ELR (cell line): ENCODE measurements around the gene PRCP.
"Not testable (repeated sequence)": the region's sequence is repeated elsewhere in the genome, so short reads cannot be mapped to it uniquely, and the experiment has no call there.

Experiments
- DNase-seq: peaks from one replicate; pipeline ENCODE4 v3.0.0-alpha.2; 2015; ENCODE audit warnings: low read depth

Gene PRCP

GRCh38 chr11:82871646-82872045 is 28.6 kb downstream of the PRCP start:
- DNase-seq, result no peak

- DNase-seq, result no peak
Observed at GRCh38 chr11:82869657-82870056, 30.6 kb downstream of the PRCP start.

- DNase-seq, result peak; percentile 89
Observed at GRCh38 chr11:82867495-82868082, 32.6 kb downstream of the PRCP start.

- DNase-seq, result peak; percentile 65
Observed at GRCh38 chr11:82865841-82866240, 34.4 kb downstream of the PRCP start.

- DNase-seq, result peak; percentile 81
Observed at GRCh38 chr11:82864268-82864667, 36.0 kb downstream of the PRCP start.

- DNase-seq, result no peak
Observed at GRCh38 chr11:82863209-82863608, 37.0 kb downstream of the PRCP start.

GRCh38 chr11:82862379-82862778 is 37.9 kb downstream of the PRCP start:
- DNase-seq, result no peak

GRCh38 chr11:82859750-82860149 is 40.5 kb downstream of the PRCP start:
- DNase-seq, result no peak

- DNase-seq, result peak; percentile 92
Observed at GRCh38 chr11:82858556-82859091, 41.6 kb downstream of the PRCP start.

- no peak for DNase-seq
Observed at GRCh38 chr11:82858133-82858532, 42.1 kb downstream of the PRCP start.

GRCh38 chr11:82857145-82857544 is 43.1 kb downstream of the PRCP start:
- DNase-seq, result no peak

GRCh38 chr11:82855616-82856015 is 44.6 kb downstream of the PRCP start:
- no peak for DNase-seq

- DNase-seq, result not testable (repeated sequence)
Observed at GRCh38 chr11:82854916-82855315, 45.3 kb downstream of the PRCP start.

- peak; percentile 60 for DNase-seq
Observed at GRCh38 chr11:82854242-82854641, 46.0 kb downstream of the PRCP start.

GRCh38 chr11:82848829-82849228 is 51.4 kb downstream of the PRCP start:
- no peak for DNase-seq

GRCh38 chr11:82845356-82846353 is 54.6 kb downstream of the PRCP start:
- no peak for DNase-seq

GRCh38 chr11:82843057-82843795 is 57.0 kb downstream of the PRCP start:
- no peak for DNase-seq

GRCh38 chr11:82842019-82842418 is 58.2 kb downstream of the PRCP start:
- DNase-seq, result no peak

GRCh38 chr11:82837650-82838049 is 62.6 kb downstream of the PRCP start:
- DNase-seq, result no peak

GRCh38 chr11:82832983-82833382 is 67.2 kb downstream of the PRCP start:
- DNase-seq, result no peak

- no peak for DNase-seq
Observed at GRCh38 chr11:82831364-82831763, 68.9 kb downstream of the PRCP start.

- DNase-seq, result no peak
Observed at GRCh38 chr11:82830746-82831145, 69.5 kb downstream of the PRCP start.
